Skin of body (tissue), 2 donors: ENCODE measurements around the gene UCN. TPM values are rescaled to one million over a fixed set of nuclear protein-coding genes. Genes with fewer than 3 reads are reported as not detected.

Source experiments
- DNase-seq: peaks from one replicate; lab custom pipeline; 2025; lab: John Stamatoyannopoulos, UW
- total RNA-seq: library from RNA; depleted of rRNA; stranded (reverse); fragments of >200 nt; gene quantifications from one replicate; pipeline ENCODE4 v1.2.3, GENCODE V29; 2014

The UCN gene
- total RNA-seq, 1 donor from 2014 or later, result 0.30 TPM

DNA sequence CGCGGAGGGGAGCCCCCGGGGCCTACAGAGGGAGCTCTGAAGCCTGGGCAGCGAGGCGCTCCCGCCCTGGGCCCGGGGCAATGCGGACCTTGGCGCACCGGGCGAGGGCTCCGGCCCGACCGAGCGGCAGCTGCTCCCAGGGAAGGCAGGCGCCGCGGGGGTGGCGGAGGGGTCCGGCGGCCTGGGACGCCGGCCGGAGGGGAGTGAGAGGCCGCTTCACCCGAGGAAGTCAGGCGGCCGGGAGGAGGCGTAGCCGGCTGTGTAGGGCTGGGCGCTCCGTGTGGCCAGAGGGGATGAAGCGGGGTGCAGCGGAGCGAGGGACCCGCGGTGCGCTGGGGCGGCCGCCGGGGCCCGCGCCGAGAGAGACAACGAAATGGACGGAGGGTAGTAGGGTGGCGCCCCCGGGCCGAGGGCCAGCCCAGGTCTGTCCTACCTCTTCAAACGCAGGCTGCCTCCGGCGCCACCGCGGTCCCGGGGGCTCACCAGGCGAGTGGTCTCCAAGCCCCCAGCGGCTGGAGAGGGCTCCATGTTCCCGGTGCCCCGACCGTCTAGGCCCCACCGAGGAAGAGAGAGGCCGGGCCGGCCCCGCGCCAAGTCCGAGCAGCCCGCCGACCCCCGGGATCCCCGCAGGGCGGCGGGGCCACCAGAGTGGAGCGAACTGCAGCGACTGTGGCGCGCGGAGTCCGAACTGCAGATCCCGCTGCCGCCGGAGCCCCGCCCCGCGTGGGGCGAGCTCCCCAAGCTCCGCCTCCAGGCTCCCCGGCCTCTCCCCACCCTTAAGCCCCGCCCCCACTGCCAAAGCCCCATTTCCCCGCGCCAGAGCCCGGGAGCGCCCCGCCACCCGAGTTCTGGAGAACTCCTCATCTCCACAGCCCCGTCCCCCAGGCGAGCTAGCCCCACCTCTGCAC lies 45.6 kb downstream of the UCN start, which contains the start of gene SLC30A3:
SLC30A3 (minus strand) TSS at position 669 of the 908 bp plus-strand sequence; CDS start at position 528, 141 bp downstream.
- no peak for DNase-seq

DNA sequence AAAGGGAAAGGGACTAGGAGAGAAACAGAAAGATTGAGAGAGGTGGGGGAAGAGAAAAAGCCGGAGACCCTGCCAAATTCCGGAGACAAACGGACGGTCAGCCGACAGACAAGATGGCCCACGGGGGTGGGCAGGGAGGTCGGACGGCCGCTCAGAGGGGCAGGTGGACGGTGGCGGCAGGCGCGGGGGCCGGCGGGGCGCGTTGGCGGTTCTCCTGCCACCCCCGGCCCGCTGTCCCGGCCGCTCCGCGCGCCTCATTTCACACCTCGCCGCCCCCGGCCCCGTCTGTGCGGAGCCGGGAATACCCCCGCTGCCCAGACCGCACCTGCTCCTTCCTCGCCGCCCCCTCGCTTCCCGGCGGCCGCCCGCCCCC lies 46.3 kb downstream of the UCN start:
- no peak for DNase-seq

DNA sequence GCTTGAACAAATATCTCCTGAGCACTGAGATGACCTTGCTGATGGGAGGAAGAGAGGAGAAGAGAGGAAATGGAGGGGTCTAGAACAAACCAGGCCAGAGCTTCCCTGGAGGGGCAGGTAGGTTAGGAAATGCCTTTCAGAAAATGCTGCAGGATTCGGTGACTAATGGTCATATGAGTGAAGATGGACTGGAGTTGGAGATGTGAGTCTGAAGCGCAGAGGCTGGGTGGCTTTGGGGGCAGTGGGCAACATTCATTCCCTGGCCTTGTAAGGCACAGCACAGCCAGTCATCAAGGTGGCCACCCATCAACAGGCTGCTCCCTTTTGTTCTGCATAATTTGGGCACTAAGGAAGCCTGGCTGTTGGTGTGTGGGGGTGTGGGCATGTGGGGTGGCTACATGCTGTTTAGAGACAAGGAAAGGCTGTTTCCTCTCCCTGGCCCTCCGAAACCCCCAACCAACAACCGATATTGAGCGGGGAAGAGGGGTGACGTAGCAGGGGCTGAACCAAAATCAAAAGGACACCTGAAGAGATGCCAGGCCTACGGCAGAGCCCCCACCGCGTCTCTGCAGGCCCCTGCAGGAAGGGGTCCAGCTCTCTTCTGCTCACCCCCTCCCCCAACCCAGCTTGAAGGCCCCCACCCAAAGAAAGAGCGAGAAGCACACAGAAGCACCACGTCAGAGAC lies 46.9 kb downstream of the UCN start:
- DNase-seq, result no peak

- no peak for DNase-seq
Observed at GRCh38 chr2:27258051-27258450, 50.2 kb downstream of the UCN start.

Other genes with a start within 250 kb of the UCN start
- gene OST4, start 236.8 kb downstream of the UCN start, total RNA-seq, result 199 TPM
- 66.1 TPM for gene EMILIN1, start 229.8 kb downstream of the UCN start, total RNA-seq
- 1.7 TPM for gene KHK, start 221.7 kb downstream of the UCN start, total RNA-seq
- gene CGREF1, start 189.3 kb downstream of the UCN start, total RNA-seq, result 6.7 TPM
- 0.10 TPM for gene ABHD1, start 184.6 kb downstream of the UCN start, total RNA-seq
- 19.5 TPM for gene PREB, start 173.8 kb downstream of the UCN start, total RNA-seq
- not detected for gene PRR30, start 169.0 kb downstream of the UCN start, total RNA-seq
- 0.20 TPM for gene TCF23, start 159.4 kb downstream of the UCN start, total RNA-seq
- gene ATRAID, start 96.4 kb downstream of the UCN start, total RNA-seq, result 93.8 TPM
- gene SLC5A6, start 96.2 kb downstream of the UCN start, total RNA-seq, result 23.0 TPM
- gene CAD, start 91.1 kb downstream of the UCN start, total RNA-seq, result 35.2 TPM
- 0.10 TPM for gene SLC30A3, start 45.4 kb downstream of the UCN start, total RNA-seq
- not detected for gene DNAJC5G, start 33.0 kb downstream of the UCN start, total RNA-seq
- 6.0 TPM for gene TRIM54, start 26.0 kb downstream of the UCN start, total RNA-seq
- 34.9 TPM for gene MPV17, start 14.7 kb upstream of the UCN start, total RNA-seq
- 32.5 TPM for gene GTF3C2, start 48.3 kb upstream of the UCN start, total RNA-seq
- 23.5 TPM for gene EIF2B4, start 61.9 kb upstream of the UCN start, total RNA-seq
- 53.7 TPM for gene SNX17, start 62.2 kb upstream of the UCN start, total RNA-seq
- gene ZNF513, start 72.3 kb upstream of the UCN start, total RNA-seq, result 5.1 TPM
- gene PPM1G, start 101.1 kb upstream of the UCN start, total RNA-seq, result 33.1 TPM
- 70.4 TPM for gene NRBP1, start 120.2 kb upstream of the UCN start, total RNA-seq
- 2.5 TPM for gene KRTCAP3, start 133.9 kb upstream of the UCN start, total RNA-seq
- 25.9 TPM for gene IFT172, start 181.3 kb upstream of the UCN start, total RNA-seq
- 10.6 TPM for gene FNDC4, start 186.8 kb upstream of the UCN start, total RNA-seq
- 0.49 TPM for gene GCKR, start 188.4 kb upstream of the UCN start, total RNA-seq